Right lobe of liver (tissue), 4 donors: ENCODE data around the gene AFAP1.
A peak's percentile ranks its signal among the peaks of the same experiment; 100 is the strongest.

Source experiments
- CTCF ChIP-seq, 4 donors: fragments of 200-600 bp in 3 of 4; fragments of 450-650 bp in 1 of 4; IDR thresholded peaks; one replicate each; pipeline versions ENCODE4 v1.5.1 to v1.8.0; 2016 to 2022; ENCODE audit warnings: antibody characterized with exemption in 4 of 4, mild to moderate bottlenecking in 2 of 4
- POLR2A ChIP-seq: fragments of 450-650 bp; IDR thresholded peaks from one replicate; pipeline ENCODE4 v1.6.1; 2017; ENCODE audit warnings: antibody characterized with exemption, mild to moderate bottlenecking
- donor health status: DM: no; HTN: no; CAD: no.
- donor health status: DM: no; HTN: no; CAD: no.
- donor health status: DM: no; HTN: yes; CAD: no.

- peak; percentile 47 to 52 (median 48) for TF ChIP-seq CTCF (IDR thresholded peaks at IDR 0.05)
- TF ChIP-seq POLR2A, result no peak
Measured at GRCh38 chr4:7843831-7844593, 95.6 kb downstream of the AFAP1 start.
